ENCODE results near the gene GDPD5.

The GDPD5 gene

GRCh38 chr11:75462117-75462653 is 63.6 kb downstream of the GDPD5 start:
- Histone ChIP-seq H3K36me3 (ENCODE audit: control insufficient read depth in 1 of 2, insufficient read depth in 2 of 2, low read length in 2 of 2) (no peaks in the 10 kb centered on the region), H3K9ac (ENCODE audit: low read depth in 1 of 2, low read length in 2 of 2) (no peak overlapping the region), H3K4me3 (ENCODE audit: low read depth in 1 of 2, low read length in 2 of 2) (no peak overlapping the region), H3K4me1 (ENCODE audit: control insufficient read depth in 1 of 2, insufficient read depth in 2 of 2, low read length in 2 of 2) (no peaks in the 10 kb centered on the region), H3K27ac (ENCODE audit: low read depth, low read length) (no peak overlapping the region), H3K27me3 (ENCODE audit: control insufficient read depth in 1 of 2, insufficient read depth in 2 of 2, low read length in 2 of 2) (no peaks in the 10 kb centered on the region), H3K9me3 (ENCODE audit: control insufficient read depth in 1 of 2, low read length in 2 of 2) (no peaks in the 10 kb centered on the region)

GRCh38 chr11:75461151-75461550 is 64.6 kb downstream of the GDPD5 start:
- Histone ChIP-seq H3K27me3 (ENCODE audit: control insufficient read depth in 1 of 2, insufficient read depth in 2 of 2, low read length in 2 of 2) (no peaks in the 10 kb centered on the region), H3K9me3 (ENCODE audit: control insufficient read depth in 1 of 2, low read length in 2 of 2) (no peaks in the 10 kb centered on the region), H3K9ac (ENCODE audit: low read depth in 1 of 2, low read length in 2 of 2) (no peak overlapping the region), H3K27ac (ENCODE audit: low read depth, low read length) (no peak overlapping the region), H3K4me1 (ENCODE audit: control insufficient read depth in 1 of 2, insufficient read depth in 2 of 2, low read length in 2 of 2) (no peaks in the 10 kb centered on the region), H3K36me3 (ENCODE audit: control insufficient read depth in 1 of 2, insufficient read depth in 2 of 2, low read length in 2 of 2) (no peaks in the 10 kb centered on the region), H3K4me3 (ENCODE audit: low read depth in 1 of 2, low read length in 2 of 2) (no peak overlapping the region)

- no peaks in the 10 kb centered on the region for H3K27me3 ChIP-seq (ENCODE audit: control insufficient read depth in 1 of 2, insufficient read depth in 2 of 2, low read length in 2 of 2)
- H3K27ac ChIP-seq (ENCODE audit: low read depth, low read length), result no peak overlapping the region
- no peaks in the 10 kb centered on the region for H3K36me3 ChIP-seq (ENCODE audit: control insufficient read depth in 1 of 2, insufficient read depth in 2 of 2, low read length in 2 of 2)
- no peaks in the 10 kb centered on the region for H3K4me1 ChIP-seq (ENCODE audit: control insufficient read depth in 1 of 2, insufficient read depth in 2 of 2, low read length in 2 of 2)
- no peaks in the 10 kb centered on the region for H3K9me3 ChIP-seq (ENCODE audit: control insufficient read depth in 1 of 2, low read length in 2 of 2)
- H3K4me3 ChIP-seq (ENCODE audit: low read depth in 1 of 2, low read length in 2 of 2), result no peak overlapping the region
- H3K9ac ChIP-seq (ENCODE audit: low read depth in 1 of 2, low read length in 2 of 2), result no peak overlapping the region
These were observed 69.1 kb downstream of the GDPD5 start for GRCh38 chr11:75456596-75457183.

- no peaks in the 10 kb centered on the region for H3K27me3 ChIP-seq (ENCODE audit: control insufficient read depth in 1 of 2, insufficient read depth in 2 of 2, low read length in 2 of 2)
- H3K4me1 ChIP-seq (ENCODE audit: control insufficient read depth in 1 of 2, insufficient read depth in 2 of 2, low read length in 2 of 2), result no peaks in the 10 kb centered on the region
- H3K4me3 ChIP-seq (ENCODE audit: low read depth in 1 of 2, low read length in 2 of 2), result no peak overlapping the region
- H3K27ac ChIP-seq (ENCODE audit: low read depth, low read length), result no peak overlapping the region
- no peaks in the 10 kb centered on the region for H3K9me3 ChIP-seq (ENCODE audit: control insufficient read depth in 1 of 2, low read length in 2 of 2)
- no peaks in the 10 kb centered on the region for H3K36me3 ChIP-seq (ENCODE audit: control insufficient read depth in 1 of 2, insufficient read depth in 2 of 2, low read length in 2 of 2)
- no peak overlapping the region for H3K9ac ChIP-seq (ENCODE audit: low read depth in 1 of 2, low read length in 2 of 2)
These were observed 70.8 kb downstream of the GDPD5 start for GRCh38 chr11:75454987-75455386.

GRCh38 chr11:75453916-75454655 is 71.7 kb downstream of the GDPD5 start:
- H3K27ac ChIP-seq (ENCODE audit: low read depth, low read length), result no peak overlapping the region
- no peak overlapping the region for H3K4me3 ChIP-seq (ENCODE audit: low read depth in 1 of 2, low read length in 2 of 2)
- H3K9me3 ChIP-seq (ENCODE audit: control insufficient read depth in 1 of 2, low read length in 2 of 2), result no peaks in the 10 kb centered on the region
- H3K27me3 ChIP-seq (ENCODE audit: control insufficient read depth in 1 of 2, insufficient read depth in 2 of 2, low read length in 2 of 2), result no peaks in the 10 kb centered on the region
- H3K4me1 ChIP-seq (ENCODE audit: control insufficient read depth in 1 of 2, insufficient read depth in 2 of 2, low read length in 2 of 2), result no peaks in the 10 kb centered on the region
- no peak overlapping the region for H3K9ac ChIP-seq (ENCODE audit: low read depth in 1 of 2, low read length in 2 of 2)
- H3K36me3 ChIP-seq (ENCODE audit: control insufficient read depth in 1 of 2, insufficient read depth in 2 of 2, low read length in 2 of 2), result no peaks in the 10 kb centered on the region

GRCh38 chr11:75450826-75451821 is 74.6 kb downstream of the GDPD5 start:
- H3K4me1 ChIP-seq (ENCODE audit: control insufficient read depth in 1 of 2, insufficient read depth in 2 of 2, low read length in 2 of 2), result no peaks in the 10 kb centered on the region
- H3K9me3 ChIP-seq (ENCODE audit: control insufficient read depth in 1 of 2, low read length in 2 of 2), result no peaks in the 10 kb centered on the region
- no peaks in the 10 kb centered on the region for H3K27me3 ChIP-seq (ENCODE audit: control insufficient read depth in 1 of 2, insufficient read depth in 2 of 2, low read length in 2 of 2)
- H3K27ac ChIP-seq (ENCODE audit: low read depth, low read length), result no peak overlapping the region
- no peaks in the 10 kb centered on the region for H3K36me3 ChIP-seq (ENCODE audit: control insufficient read depth in 1 of 2, insufficient read depth in 2 of 2, low read length in 2 of 2)
- no peak overlapping the region for H3K4me3 ChIP-seq (ENCODE audit: low read depth in 1 of 2, low read length in 2 of 2)
- H3K9ac ChIP-seq (ENCODE audit: low read depth in 1 of 2, low read length in 2 of 2), result no peak overlapping the region

- Histone ChIP-seq H3K4me3 (ENCODE audit: low read depth in 1 of 2, low read length in 2 of 2) (no peak overlapping the region), H3K4me1 (ENCODE audit: control insufficient read depth in 1 of 2, insufficient read depth in 2 of 2, low read length in 2 of 2) (no peaks in the 10 kb centered on the region), H3K36me3 (ENCODE audit: control insufficient read depth in 1 of 2, insufficient read depth in 2 of 2, low read length in 2 of 2) (no peaks in the 10 kb centered on the region), H3K27me3 (ENCODE audit: control insufficient read depth in 1 of 2, insufficient read depth in 2 of 2, low read length in 2 of 2) (no peaks in the 10 kb centered on the region), H3K9me3 (ENCODE audit: control insufficient read depth in 1 of 2, low read length in 2 of 2) (no peaks in the 10 kb centered on the region), H3K27ac (ENCODE audit: low read depth, low read length) (no peak overlapping the region), H3K9ac (ENCODE audit: low read depth in 1 of 2, low read length in 2 of 2) (no peak overlapping the region)
These were observed 75.5 kb downstream of the GDPD5 start for GRCh38 chr11:75450236-75450635.

GRCh38 chr11:75449776-75450175 is 76.0 kb downstream of the GDPD5 start:
- no peak overlapping the region for H3K27ac ChIP-seq (ENCODE audit: low read depth, low read length)
- no peaks in the 10 kb centered on the region for H3K36me3 ChIP-seq (ENCODE audit: control insufficient read depth in 1 of 2, insufficient read depth in 2 of 2, low read length in 2 of 2)
- no peaks in the 10 kb centered on the region for H3K4me1 ChIP-seq (ENCODE audit: control insufficient read depth in 1 of 2, insufficient read depth in 2 of 2, low read length in 2 of 2)
- no peaks in the 10 kb centered on the region for H3K9me3 ChIP-seq (ENCODE audit: control insufficient read depth in 1 of 2, low read length in 2 of 2)
- no peak overlapping the region for H3K4me3 ChIP-seq (ENCODE audit: low read depth in 1 of 2, low read length in 2 of 2)
- no peaks in the 10 kb centered on the region for H3K27me3 ChIP-seq (ENCODE audit: control insufficient read depth in 1 of 2, insufficient read depth in 2 of 2, low read length in 2 of 2)
- no peak overlapping the region for H3K9ac ChIP-seq (ENCODE audit: low read depth in 1 of 2, low read length in 2 of 2)

- no peak overlapping the region for H3K27ac ChIP-seq (ENCODE audit: low read depth, low read length)
- H3K4me1 ChIP-seq (ENCODE audit: control insufficient read depth in 1 of 2, insufficient read depth in 2 of 2, low read length in 2 of 2), result no peaks in the 10 kb centered on the region
- no peak overlapping the region for H3K9ac ChIP-seq (ENCODE audit: low read depth in 1 of 2, low read length in 2 of 2)
- H3K4me3 ChIP-seq (ENCODE audit: low read depth in 1 of 2, low read length in 2 of 2), result no peak overlapping the region
- H3K36me3 ChIP-seq (ENCODE audit: control insufficient read depth in 1 of 2, insufficient read depth in 2 of 2, low read length in 2 of 2), result no peaks in the 10 kb centered on the region
- no peaks in the 10 kb centered on the region for H3K9me3 ChIP-seq (ENCODE audit: control insufficient read depth in 1 of 2, low read length in 2 of 2)
- no peaks in the 10 kb centered on the region for H3K27me3 ChIP-seq (ENCODE audit: control insufficient read depth in 1 of 2, insufficient read depth in 2 of 2, low read length in 2 of 2)
These were observed 76.5 kb downstream of the GDPD5 start for GRCh38 chr11:75449271-75449670.

- Histone ChIP-seq H3K36me3 (ENCODE audit: control insufficient read depth in 1 of 2, insufficient read depth in 2 of 2, low read length in 2 of 2) (no peaks in the 10 kb centered on the region), H3K9me3 (ENCODE audit: control insufficient read depth in 1 of 2, low read length in 2 of 2) (no peaks in the 10 kb centered on the region), H3K9ac (ENCODE audit: low read depth in 1 of 2, low read length in 2 of 2) (no peak overlapping the region), H3K4me3 (ENCODE audit: low read depth in 1 of 2, low read length in 2 of 2) (no peak overlapping the region), H3K4me1 (ENCODE audit: control insufficient read depth in 1 of 2, insufficient read depth in 2 of 2, low read length in 2 of 2) (no peaks in the 10 kb centered on the region), H3K27me3 (ENCODE audit: control insufficient read depth in 1 of 2, insufficient read depth in 2 of 2, low read length in 2 of 2) (no peaks in the 10 kb centered on the region), H3K27ac (ENCODE audit: low read depth, low read length) (no peak overlapping the region)
These were observed 78.3 kb downstream of the GDPD5 start for GRCh38 chr11:75447415-75447814.
